ENCODE data around the gene EGR4. TPM values are rescaled to one million over a fixed set of nuclear protein-coding genes. Genes with fewer than 3 reads are reported as not detected.

Gene EGR4
- total RNA-seq, 1 donor from 2014 or later: not detected

- Mint-ChIP-seq H3K27ac (ENCODE audit: unreplicated experiment) (no peak overlapping the region), H3K9me3 (ENCODE audit: unreplicated experiment) (peaks cover 2% of the 10 kb centered on the region), H3K36me3 (ENCODE audit: low read depth, unreplicated experiment) (no peaks in the 10 kb centered on the region), H3K27me3 (ENCODE audit: low read depth, unreplicated experiment) (peaks cover 86% of the 10 kb centered on the region), H3K4me3 (ENCODE audit: unreplicated experiment) (no peak overlapping the region), H3K4me1 (ENCODE audit: low read depth, unreplicated experiment) (peaks cover 2% of the 10 kb centered on the region)
- peaks cover 7% of the 10 kb centered on the region for H3K4me1 ChIP-seq (ENCODE audit: insufficient read depth, low read length)
- DNase-seq (ENCODE audit: low read depth) (no peak), FAIRE-seq (no peak)
- peaks cover 91% of the 10 kb centered on the region for H3K27me3 ChIP-seq (ENCODE audit: insufficient read depth, low read length)
- H3K9me3 ChIP-seq (ENCODE audit: insufficient read depth, low read depth, low read length): no peaks in the 10 kb centered on the region
- H3K9ac ChIP-seq (ENCODE audit: low read length): no peak overlapping the region
- peak overlapping the region; percentile 82 for H3K4me2 ChIP-seq (ENCODE audit: low read length)
- no peaks in the 10 kb centered on the region for H3K36me3 ChIP-seq (ENCODE audit: insufficient read depth, low read length)
- peak overlapping the region; percentile 64 for H2AFZ ChIP-seq (ENCODE audit: low read depth, low read length)
- no peak overlapping the region for H3K27ac ChIP-seq (ENCODE audit: low read depth, low read length)
- H3K4me3 ChIP-seq (ENCODE audit: insufficient read depth, low read depth, low read length): no peak overlapping the region
- TF ChIP-seq CTCF (IDR thresholded peaks at IDR 0.05; ENCODE audit: insufficient read depth, low read depth, low read length) (no peak), EZH2 (IDR thresholded peaks at IDR 0.05; ENCODE audit: insufficient read depth, low read length) (peak; percentile 98)
- no peaks in the 10 kb centered on the region for H3K79me2 ChIP-seq (ENCODE audit: insufficient read depth, low read length)
- H4K20me1 ChIP-seq (ENCODE audit: insufficient read depth, low read length): peaks cover 4% of the 10 kb centered on the region
Observed at GRCh38 chr2:73291461-73292315, 1.7 kb downstream of the EGR4 start.

GRCh38 chr2:73291093-73291460, 2.3 kb downstream of the EGR4 start:
- peak; percentile 36 for DNase-seq (ENCODE audit: low read depth)

More at GRCh38 chr2:73291093-73291460, 2.3 kb downstream of the EGR4 start:
- peak overlapping the region; percentile 64 for H2AFZ ChIP-seq (ENCODE audit: low read depth, low read length)
- Mint-ChIP-seq H3K36me3 (ENCODE audit: low read depth, unreplicated experiment) (no peaks in the 10 kb centered on the region), H3K27me3 (ENCODE audit: low read depth, unreplicated experiment) (peaks cover 86% of the 10 kb centered on the region), H3K4me3 (ENCODE audit: unreplicated experiment) (no peak overlapping the region), H3K9me3 (ENCODE audit: unreplicated experiment) (peaks cover 2% of the 10 kb centered on the region), H3K4me1 (ENCODE audit: low read depth, unreplicated experiment) (peaks cover 2% of the 10 kb centered on the region), H3K27ac (ENCODE audit: unreplicated experiment) (no peak overlapping the region)
- H3K27me3 ChIP-seq (ENCODE audit: insufficient read depth, low read length): peaks cover 92% of the 10 kb centered on the region
- no peak overlapping the region for H3K9ac ChIP-seq (ENCODE audit: low read length)
- H3K79me2 ChIP-seq (ENCODE audit: insufficient read depth, low read length): no peaks in the 10 kb centered on the region
- H3K27ac ChIP-seq (ENCODE audit: low read depth, low read length): no peak overlapping the region
- TF ChIP-seq CTCF (IDR thresholded peaks at IDR 0.05; ENCODE audit: insufficient read depth, low read depth, low read length): no peak
- no peak for TF ChIP-seq EZH2 (IDR thresholded peaks at IDR 0.05; ENCODE audit: insufficient read depth, low read length)
- peak overlapping the region; percentile 82 for H3K4me2 ChIP-seq (ENCODE audit: low read length)
- peaks cover 7% of the 10 kb centered on the region for H3K4me1 ChIP-seq (ENCODE audit: insufficient read depth, low read length)
- H3K4me3 ChIP-seq (ENCODE audit: insufficient read depth, low read depth, low read length): no peak overlapping the region
- H4K20me1 ChIP-seq (ENCODE audit: insufficient read depth, low read length): peaks cover 4% of the 10 kb centered on the region
- H3K9me3 ChIP-seq (ENCODE audit: insufficient read depth, low read depth, low read length): no peaks in the 10 kb centered on the region
- no peaks in the 10 kb centered on the region for H3K36me3 ChIP-seq (ENCODE audit: insufficient read depth, low read length)
- no peak for FAIRE-seq

Data from astrocyte (in vitro differentiated cells and primary cell).